NCI-H345 (cell line): Measurements from ENCODE around the gene ERAS.
"Not testable (repeated sequence)": the region's sequence is repeated elsewhere in the genome, so short reads cannot be mapped to it uniquely, and the experiment has no call there.

ENCODE experiments used
- DNase-seq: peaks from one replicate; lab custom pipeline; 2025; lab: John Stamatoyannopoulos, UW

The ERAS gene

GRCh38 chrX:48794911-48795515 lies 31.3 kb upstream of the ERAS start:
- DNase-seq = no peak

GRCh38 chrX:48798318-48798717 lies 28.0 kb upstream of the ERAS start:
- DNase-seq = no peak

GRCh38 chrX:48800574-48801279 lies 25.6 kb upstream of the ERAS start:
- no peak for DNase-seq

GRCh38 chrX:48801280-48802088 lies 24.8 kb upstream of the ERAS start, which contains the start of gene HDAC6:
HDAC6 (plus strand) TSS chrX:48802067; CDS start chrX:48802693, 626 bp downstream.
- DNase-seq = peak; percentile 99

- peak; percentile 79 for DNase-seq
Observed at GRCh38 chrX:48802089-48802904, 24.0 kb upstream of the ERAS start.

- DNase-seq = no peak
Observed at GRCh38 chrX:48802905-48803200, 23.5 kb upstream of the ERAS start.

GRCh38 chrX:48806081-48806480 lies 20.2 kb upstream of the ERAS start:
- DNase-seq = no peak

- DNase-seq = no peak
Observed at GRCh38 chrX:48813644-48814043, 12.7 kb upstream of the ERAS start.

GRCh38 chrX:48814722-48815121 lies 11.6 kb upstream of the ERAS start:
- no peak for DNase-seq

- no peak for DNase-seq
Observed at GRCh38 chrX:48815266-48815665, 11.0 kb upstream of the ERAS start.

- DNase-seq = no peak
Observed at GRCh38 chrX:48816014-48816810, 10.1 kb upstream of the ERAS start.

GRCh38 chrX:48818098-48818497 lies 8.2 kb upstream of the ERAS start:
- no peak for DNase-seq

GRCh38 chrX:48818866-48819265 lies 7.4 kb upstream of the ERAS start:
- no peak for DNase-seq

GRCh38 chrX:48819394-48819793 lies 6.9 kb upstream of the ERAS start:
- not testable (repeated sequence) for DNase-seq

- no peak for DNase-seq
Observed at GRCh38 chrX:48823053-48823452, 3.3 kb upstream of the ERAS start.

GRCh38 chrX:48824066-48824465 lies 2.2 kb upstream of the ERAS start:
- DNase-seq = no peak

GRCh38 chrX:48826876-48827653 lies 752 bp downstream of the ERAS start:
- DNase-seq = no peak

- DNase-seq = no peak
Observed at GRCh38 chrX:48827654-48827968, 1.3 kb downstream of the ERAS start.

GRCh38 chrX:48829016-48829735 lies 2.9 kb downstream of the ERAS start:
- DNase-seq = no peak
